K562 (cell line): ENCODE results near the gene ADI1. TPM values are rescaled to one million over a fixed set of nuclear protein-coding genes. Genes with fewer than 3 reads are reported as not detected.

Experiments used
- CTCF ChIP-seq, 3 experiments: IDR thresholded peaks in 2 of 3; conservative IDR thresholded peaks in 1 of 3; 2 replicates each; pipeline ENCODE4 v1.5.1; 2011 to 2012; ENCODE audit warnings: low read length in 3 of 3, mild to moderate bottlenecking in 3 of 3, control low read depth in 2 of 3, improper control_type of control experiment in 1 of 3, inconsistent platforms in 1 of 3, low read depth in 1 of 3, mixed read lengths in 1 of 3, moderate library complexity in 1 of 3; ENCODE audit not compliant: insufficient read depth in 2 of 3
- GATAD2B ChIP-seq: fragments of 450-650 bp; IDR thresholded peaks from 2 replicates; pipeline ENCODE4 v1.6.1; 2017; ENCODE audit warnings: mild to moderate bottlenecking, borderline replicate concordance
- GTF3C2 ChIP-seq: IDR thresholded peaks from 3 replicates; pipeline ENCODE4 v1.6.1; 2011; ENCODE audit warnings: borderline replicate concordance, mild to moderate bottlenecking, moderate library complexity; ENCODE audit not compliant: insufficient read length; ENCODE audit errors: extremely low read depth
- KDM1A ChIP-seq, 2 experiments: fragments of 450-650 bp; IDR thresholded peaks; 2 replicates each; pipeline ENCODE4 v1.6.1; 2016; ENCODE audit warnings: mild to moderate bottlenecking in 2 of 2
- KLF13 ChIP-seq: fragments of 450-650 bp; IDR thresholded peaks from 2 replicates; pipeline ENCODE4 v1.6.1; 2016; ENCODE audit warnings: missing genetic modification characterization, low read depth, mild to moderate bottlenecking, missing compliant biosample characterization, moderate library complexity, borderline replicate concordance
- L3MBTL2 ChIP-seq: fragments of 450-650 bp; IDR thresholded peaks from 2 replicates; pipeline ENCODE4 v1.6.1; 2016; ENCODE audit warnings: mild to moderate bottlenecking, moderate library complexity
- MAFK ChIP-seq: IDR thresholded peaks from 2 replicates; pipeline ENCODE4 v1.6.1; 2011; ENCODE audit warnings: low read length, improper control_type of control experiment
- MAX ChIP-seq: sonication (generic); formaldehyde crosslinking; IDR thresholded peaks from 2 replicates; pipeline ENCODE4 v1.9.0; 2022; ENCODE audit warnings: mild to moderate bottlenecking, missing genetic modification reagents
- MED1 ChIP-seq: sonication (generic); formaldehyde crosslinking; IDR thresholded peaks from 2 replicates; pipeline ENCODE4 v1.8.1; 2023; ENCODE audit warnings: missing genetic modification reagents, borderline replicate concordance
- MEIS2 ChIP-seq: fragments of 450-650 bp; IDR thresholded peaks from 2 replicates; pipeline ENCODE4 v1.6.1; 2014; ENCODE audit warnings: mild to moderate bottlenecking; ENCODE audit not compliant: partially characterized antibody
- MTA1 ChIP-seq: fragments of 450-650 bp; IDR thresholded peaks from 2 replicates; pipeline ENCODE4 v1.6.1; 2017; ENCODE audit warnings: borderline replicate concordance
- U2AF1 ChIP-seq: fragments of 200-400 bp; formaldehyde crosslinking; optimal IDR thresholded peaks from 2 replicates; pipeline ENCODE3; 2017; ENCODE audit warnings: mild to moderate bottlenecking, low read depth, low read length, moderate library complexity
- ZNF311 ChIP-seq: fragments of 250-450 bp; sonication (Bioruptor Pico); IDR thresholded peaks from 2 replicates; pipeline ENCODE4 v1.4.0; 2020; ENCODE audit warnings: mild to moderate bottlenecking, moderate library complexity
- polyA plus RNA-seq, 8 experiments: library from polyadenylated mRNA; depleted of rRNA in 4 of 8; stranded (reverse) in 5 of 8; unstranded in 3 of 8; fragments of >200 nt; fragmentation: Nextera tagmentation in 2 of 8; fragmentation: Illumina TruSeq in 1 of 8; extraction: Ambion mirVana in 2 of 8; extraction: Trizol in 1 of 8; gene quantifications; 2 replicates each; pipeline versions ENCODE4 v1.2.1 to v1.2.3, GENCODE V29; 2011 to 2014; ENCODE audit warnings: inconsistent platforms in 1 of 8, missing spikeins in 1 of 8
- total RNA-seq, 7 experiments: library from RNA; depleted of rRNA in 6 of 7; stranded (reverse); fragments of >200 nt in 6 of 7; fragmentation: Illumina TruSeq in 2 of 7; extraction: Trizol in 2 of 7; gene quantifications; 2 replicates each; pipeline versions ENCODE4 v1.2.1 to v1.2.3, GENCODE V29; 2011 to 2021; ENCODE audit warnings: low replicate concordance in 1 of 7
- TF ChIP-seq, protein P1 (sequence below), 2 experiments: fragments of 250-450 bp in 1 of 2; fragments of 450-650 bp in 1 of 2; sonication (Bioruptor Pico) in 1 of 2; IDR thresholded peaks; 2 replicates each; pipeline versions ENCODE4 v1.6.1 to v1.8.0; 2016 to 2021; ENCODE audit warnings: mild to moderate bottlenecking in 2 of 2, moderate library complexity in 2 of 2, missing compliant biosample characterization in 1 of 2, missing genetic modification characterization in 1 of 2
- TF ChIP-seq, protein P2 (sequence below): fragments of 250-450 bp; sonication (Bioruptor Pico); IDR thresholded peaks from 2 replicates; pipeline ENCODE4 v1.5.0; 2021; ENCODE audit warnings: mild to moderate bottlenecking, borderline replicate concordance
- TF ChIP-seq, protein P3 (sequence below): fragments of 250-450 bp; sonication (Bioruptor Pico); IDR thresholded peaks from 2 replicates; pipeline ENCODE4 v1.5.0; 2021

The ADI1 gene
- total and polyA plus RNA-seq, 9 of the 15 experiments (the other 6 are each of a cell fraction or from before 2014, with no cell fraction given): 6.1 to 51.0 (median 27.1) TPM

DNA sequence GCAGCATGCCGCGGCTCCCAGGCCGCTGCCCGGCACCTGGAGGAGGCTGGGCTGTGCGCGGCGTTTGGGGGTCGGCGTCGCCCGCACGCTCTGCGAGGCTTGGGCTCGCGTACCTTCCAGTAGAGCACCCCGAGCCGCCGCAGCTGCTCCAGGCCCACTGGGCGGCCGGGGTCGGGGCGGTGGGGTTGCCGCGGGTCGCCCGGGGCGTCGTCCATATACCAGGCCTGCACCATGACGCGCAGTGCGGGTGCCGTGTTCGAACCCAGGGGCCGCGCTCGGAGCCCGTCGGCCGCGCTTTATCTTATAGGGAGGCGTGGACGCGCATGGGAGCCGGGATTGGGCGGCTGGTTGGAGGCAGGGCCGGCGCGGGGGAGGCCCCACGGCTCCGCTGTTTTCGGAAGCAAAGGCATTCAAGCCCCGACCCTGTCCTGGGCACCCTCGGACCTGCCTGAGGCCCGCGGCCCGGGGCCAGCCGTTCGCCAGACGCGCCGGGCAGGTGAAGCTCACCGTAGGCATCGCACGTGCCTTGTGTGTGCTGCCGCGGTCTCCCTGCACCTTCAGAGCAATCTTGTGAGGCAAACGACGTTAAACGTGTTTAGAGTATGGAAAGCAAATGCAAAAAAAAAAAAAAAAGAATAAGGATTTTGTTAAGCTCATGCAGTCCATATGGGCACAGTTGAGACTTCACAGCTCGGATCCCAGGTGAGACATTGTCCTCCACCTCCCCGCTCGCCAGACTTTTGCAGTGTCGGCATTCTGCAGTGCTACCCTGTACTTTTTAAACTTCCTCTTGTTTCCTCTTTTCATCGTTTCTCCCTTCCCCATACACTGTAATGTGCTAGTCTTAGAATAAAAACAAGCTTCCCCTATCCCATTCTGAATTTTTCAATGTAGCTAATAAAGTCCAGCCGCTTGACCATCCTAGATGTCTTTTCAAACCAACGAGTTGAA, at the start of gene ADI1 (continued):
- TF ChIP-seq L3MBTL2 (peak; percentile 97), MAFK (peak; percentile 38), U2AF1 (peak; percentile 77), ZNF311 (no peak), MED1 (CRISPR knock-in tag) (no peak), GATAD2B (no peak), CTCF (IDR thresholded peaks at IDR 0.05 in 2 of 3, conservative IDR thresholded peaks at IDR 0.05 in 1 of 3; ENCODE audit: insufficient read depth in 2 of 3, low read depth in 1 of 3, low read length in 3 of 3) (no peak), MTA1 (no peak), MEIS2 (no peak), GTF3C2 (no peak), KDM1A (IDR thresholded peaks at IDR 0.05) (no peak), MAX (CRISPR knock-in tag) (peak; percentile 84), KLF13 (tag) (no peak)
- TF ChIP-seq, protein P1, sequence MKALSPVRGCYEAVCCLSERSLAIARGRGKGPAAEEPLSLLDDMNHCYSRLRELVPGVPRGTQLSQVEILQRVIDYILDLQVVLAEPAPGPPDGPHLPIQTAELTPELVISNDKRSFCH (CRISPR knock-in tag; IDR thresholded peaks at IDR 0.05): no peak
- TF ChIP-seq, protein P1 (tag; IDR thresholded peaks at IDR 0.05): no peak
- TF ChIP-seq, protein P2, sequence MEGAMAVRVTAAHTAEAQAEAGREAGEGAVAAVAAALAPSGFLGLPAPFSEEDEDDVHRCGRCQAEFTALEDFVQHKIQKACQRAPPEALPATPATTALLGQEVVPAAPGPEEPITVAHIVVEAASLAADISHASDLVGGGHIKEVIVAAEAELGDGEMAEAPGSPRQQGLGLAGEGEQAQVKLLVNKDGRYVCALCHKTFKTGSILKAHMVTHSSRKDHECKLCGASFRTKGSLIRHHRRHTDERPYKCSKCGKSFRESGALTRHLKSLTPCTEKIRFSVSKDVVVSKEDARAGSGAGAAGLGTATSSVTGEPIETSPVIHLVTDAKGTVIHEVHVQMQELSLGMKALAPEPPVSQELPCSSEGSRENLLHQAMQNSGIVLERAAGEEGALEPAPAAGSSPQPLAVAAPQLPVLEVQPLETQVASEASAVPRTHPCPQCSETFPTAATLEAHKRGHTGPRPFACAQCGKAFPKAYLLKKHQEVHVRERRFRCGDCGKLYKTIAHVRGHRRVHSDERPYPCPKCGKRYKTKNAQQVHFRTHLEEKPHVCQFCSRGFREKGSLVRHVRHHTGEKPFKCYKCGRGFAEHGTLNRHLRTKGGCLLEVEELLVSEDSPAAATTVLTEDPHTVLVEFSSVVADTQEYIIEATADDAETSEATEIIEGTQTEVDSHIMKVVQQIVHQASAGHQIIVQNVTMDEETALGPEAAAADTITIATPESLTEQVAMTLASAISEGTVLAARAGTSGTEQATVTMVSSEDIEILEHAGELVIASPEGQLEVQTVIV (CRISPR knock-in tag): no peak
- TF ChIP-seq, protein P3, sequence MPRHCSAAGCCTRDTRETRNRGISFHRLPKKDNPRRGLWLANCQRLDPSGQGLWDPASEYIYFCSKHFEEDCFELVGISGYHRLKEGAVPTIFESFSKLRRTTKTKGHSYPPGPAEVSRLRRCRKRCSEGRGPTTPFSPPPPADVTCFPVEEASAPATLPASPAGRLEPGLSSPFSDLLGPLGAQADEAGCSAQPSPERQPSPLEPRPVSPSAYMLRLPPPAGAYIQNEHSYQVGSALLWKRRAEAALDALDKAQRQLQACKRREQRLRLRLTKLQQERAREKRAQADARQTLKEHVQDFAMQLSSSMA: peak; percentile 59; the same call in 1 of the 2 replicates
